PFSK-1 (cell line): ENCODE measurements around the gene ALKBH2.

ENCODE experiments used
- FOXP2 ChIP-seq: optimal IDR thresholded peaks from 2 replicates; pipeline ENCODE3; 2011; ENCODE audit warnings: borderline replicate concordance, control low read depth, inconsistent platforms; ENCODE audit not compliant: insufficient read depth; ENCODE audit errors: extremely low read length, extremely low read depth
- POLR2AphosphoS5 ChIP-seq: IDR thresholded peaks from 2 replicates; pipeline ENCODE4 v1.6.1; 2012; ENCODE audit warnings: low read depth, mild to moderate bottlenecking, control low read depth, low read length, moderate library complexity
- REST ChIP-seq, 2 experiments: IDR thresholded peaks; 2 replicates each; pipeline versions ENCODE4 v1.6.1 to v1.8.0; 2011 to 2012; ENCODE audit warnings: low read depth in 2 of 2, low read length in 2 of 2, control low read depth in 1 of 2, inconsistent platforms in 1 of 2, mild to moderate bottlenecking in 1 of 2, moderate library complexity in 1 of 2; ENCODE audit not compliant: insufficient read depth in 1 of 2
- SIN3A ChIP-seq: IDR thresholded peaks from 2 replicates; pipeline ENCODE4 v1.6.1; 2012; ENCODE audit warnings: mild to moderate bottlenecking, low read length, moderate library complexity, borderline replicate concordance; ENCODE audit not compliant: insufficient read depth
- TAF1 ChIP-seq: IDR thresholded peaks from 2 replicates; pipeline ENCODE4 v1.6.1; 2012; ENCODE audit warnings: low read length, control low read depth, borderline replicate concordance; ENCODE audit not compliant: insufficient read depth

The ALKBH2 gene

DNA sequence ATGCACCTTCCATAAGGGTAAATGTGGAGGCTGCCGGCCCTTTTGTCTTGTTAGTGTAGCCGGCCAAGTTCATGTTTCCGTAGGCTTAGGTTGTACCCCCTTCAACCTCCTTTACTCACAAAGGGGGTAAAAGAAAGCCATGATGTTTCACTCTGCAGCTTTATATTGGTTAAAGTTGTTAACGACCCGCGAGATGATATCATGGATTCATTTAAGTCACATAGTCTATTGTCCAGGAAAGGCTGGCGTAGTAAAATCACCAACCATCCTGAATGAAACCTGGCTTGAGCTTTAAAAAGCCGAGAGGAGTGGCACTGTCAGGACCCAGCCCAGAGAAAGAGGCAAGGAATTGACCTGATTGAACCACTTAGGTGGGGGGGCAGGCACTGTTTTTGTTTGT, 5.4 kb upstream of the ALKBH2 start:
- TF ChIP-seq REST (IDR thresholded peaks at IDR 0.05; ENCODE audit: insufficient read depth in 1 of 2, low read depth in 2 of 2, low read length in 2 of 2) (no peak), FOXP2 (no peak), POLR2AphosphoS5 (no peak), TAF1 (no peak), SIN3A (no peak)

DNA sequence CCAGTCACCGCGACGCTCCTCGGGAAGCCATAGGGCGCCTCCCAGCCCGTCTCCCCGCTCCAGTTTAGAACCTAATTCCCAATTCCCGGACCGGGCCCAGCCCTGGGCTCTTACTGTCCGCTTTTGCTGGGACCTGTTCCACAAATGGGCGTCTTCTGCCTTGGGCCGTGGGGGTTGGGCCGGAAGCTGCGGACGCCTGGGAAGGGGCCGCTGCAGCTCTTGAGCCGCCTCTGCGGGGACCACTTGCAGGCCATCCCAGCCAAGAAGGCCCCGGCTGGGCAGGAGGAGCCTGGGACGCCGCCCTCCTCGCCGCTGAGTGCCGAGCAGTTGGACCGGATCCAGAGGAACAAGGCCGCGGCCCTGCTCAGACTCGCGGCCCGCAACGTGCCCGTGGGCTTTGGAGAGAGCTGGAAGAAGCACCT, 4.9 kb upstream of the ALKBH2 start:
- TF ChIP-seq TAF1 (no peak), SIN3A (no peak; the same call in 1 of the 2 replicates), FOXP2 (no peak), POLR2AphosphoS5 (no peak), REST (IDR thresholded peaks at IDR 0.05; ENCODE audit: insufficient read depth in 1 of 2, low read depth in 2 of 2, low read length in 2 of 2) (no peak)

DNA sequence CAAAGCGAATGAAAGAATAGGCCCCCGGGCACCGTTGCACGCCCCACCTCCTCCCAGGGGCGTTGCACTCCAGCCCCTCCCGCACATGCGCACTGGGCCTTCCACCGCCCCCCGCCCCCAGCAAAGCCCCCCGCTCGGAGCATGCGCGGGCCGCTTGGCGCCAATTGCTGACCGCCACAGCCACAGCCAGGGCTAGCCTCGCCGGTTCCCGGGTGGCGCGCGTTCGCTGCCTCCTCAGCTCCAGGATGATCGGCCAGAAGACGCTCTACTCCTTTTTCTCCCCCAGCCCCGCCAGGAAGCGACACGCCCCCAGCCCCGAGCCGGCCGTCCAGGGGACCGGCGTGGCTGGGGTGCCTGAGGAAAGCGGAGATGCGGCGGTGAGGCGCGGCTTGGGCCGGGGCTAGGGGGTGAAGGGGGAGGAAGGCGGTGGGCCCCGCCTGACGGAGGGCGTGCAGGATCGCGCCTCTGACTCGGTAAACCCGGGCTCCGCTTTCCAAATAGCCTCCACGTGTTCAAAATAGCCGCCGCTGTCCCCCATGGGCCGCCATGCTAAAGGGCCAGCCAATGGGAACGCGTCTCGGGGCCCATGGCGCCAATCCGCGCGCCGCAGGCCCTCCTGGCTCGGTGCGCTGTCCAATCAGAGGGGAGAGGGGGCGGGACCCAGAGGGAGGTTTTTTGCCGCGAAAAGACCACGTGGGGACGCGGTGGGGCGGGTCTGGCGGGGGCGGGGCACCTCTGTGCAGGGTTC, 4.3 kb upstream of the ALKBH2 start, which contains the start of gene UNG:
Gene UNG, plus strand, starts transcription at position 163 of the 748 bp plus-strand sequence. Its CDS starts 83 bp downstream, at position 246.
- no peak for TF ChIP-seq REST (IDR thresholded peaks at IDR 0.05; ENCODE audit: insufficient read depth in 1 of 2, low read depth in 2 of 2, low read length in 2 of 2)
- TF ChIP-seq FOXP2, result peak; percentile 13
- TF ChIP-seq POLR2AphosphoS5, result peak; percentile 57
- TF ChIP-seq TAF1, result no peak

DNA sequence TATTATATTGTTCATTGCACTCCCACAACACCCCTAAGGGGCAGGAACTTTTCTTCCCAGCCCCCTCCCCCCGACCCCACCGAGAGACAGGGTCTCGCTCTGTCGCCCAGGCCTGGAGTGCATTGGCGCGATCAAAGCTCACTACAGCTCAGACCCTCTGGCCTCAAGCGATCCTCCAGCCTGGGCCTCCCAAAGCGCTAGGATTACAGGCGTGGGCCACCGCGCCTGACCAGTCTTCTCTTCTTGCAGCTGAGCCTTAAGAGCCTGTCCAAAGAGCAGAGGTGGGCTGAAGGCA, 3.8 kb upstream of the ALKBH2 start:
- TF ChIP-seq FOXP2, result no peak
- TF ChIP-seq REST (IDR thresholded peaks at IDR 0.05; ENCODE audit: insufficient read depth in 1 of 2, low read depth in 2 of 2, low read length in 2 of 2), result no peak
- TF ChIP-seq SIN3A, result no peak
- no peak for TF ChIP-seq TAF1
- TF ChIP-seq POLR2AphosphoS5, result no peak
